NCI-H187 (cell line): ENCODE data around the gene ELL.
"Not testable (repeated sequence)": the region's sequence is repeated elsewhere in the genome, so short reads cannot be mapped to it uniquely, and the experiment has no call there.

Source experiments
- DNase-seq, 2 experiments: peaks; one replicate each; lab custom pipeline; 2025; lab: John Stamatoyannopoulos, UW

The ELL gene

DNA sequence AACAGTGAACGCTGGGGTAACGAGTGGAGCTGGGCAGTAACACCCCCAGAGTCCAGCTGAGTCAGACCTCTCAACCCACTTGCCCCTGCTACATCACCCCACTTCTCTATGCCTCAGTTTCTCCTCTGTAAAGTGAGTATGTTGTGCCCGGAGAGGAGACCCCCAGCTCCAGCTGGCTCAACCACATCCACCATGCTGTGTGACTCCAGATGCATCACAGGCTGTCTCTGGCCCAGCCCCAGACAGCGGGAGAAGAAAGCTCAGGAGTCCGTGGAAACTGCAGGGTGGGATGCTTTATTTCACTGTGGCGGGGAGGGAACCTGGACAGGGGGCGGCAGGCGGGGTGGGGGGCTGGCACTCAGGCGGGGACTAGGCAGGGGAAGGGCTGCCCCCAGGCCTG is 9.6 kb upstream of the ELL start:
- no peak for DNase-seq

- DNase-seq: no peak
Measured at GRCh38 chr19:18529782-18530181, 7.9 kb upstream of the ELL start.

GRCh38 chr19:18526316-18526715 is 4.4 kb upstream of the ELL start:
- DNase-seq: no peak

DNA sequence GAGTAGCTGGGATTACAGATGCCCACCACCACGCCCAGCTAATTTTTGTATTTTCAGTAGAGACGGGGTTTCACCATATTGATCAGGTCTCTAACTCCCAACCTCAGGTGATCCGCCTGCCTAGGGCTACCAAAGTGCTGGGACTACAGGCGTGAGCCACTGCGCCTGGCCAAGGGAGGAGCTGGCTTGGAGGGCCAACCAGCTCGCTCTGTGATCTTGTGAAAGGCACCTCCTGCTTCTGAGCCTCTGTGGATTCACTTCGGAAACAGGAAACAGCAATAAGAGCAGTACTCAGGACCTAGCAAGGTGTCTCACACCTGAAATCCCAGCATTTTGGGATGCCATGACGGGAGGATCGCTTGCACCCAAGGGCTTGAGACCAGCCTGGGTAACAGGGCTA is 2.0 kb upstream of the ELL start:
- DNase-seq: no peak

DNA sequence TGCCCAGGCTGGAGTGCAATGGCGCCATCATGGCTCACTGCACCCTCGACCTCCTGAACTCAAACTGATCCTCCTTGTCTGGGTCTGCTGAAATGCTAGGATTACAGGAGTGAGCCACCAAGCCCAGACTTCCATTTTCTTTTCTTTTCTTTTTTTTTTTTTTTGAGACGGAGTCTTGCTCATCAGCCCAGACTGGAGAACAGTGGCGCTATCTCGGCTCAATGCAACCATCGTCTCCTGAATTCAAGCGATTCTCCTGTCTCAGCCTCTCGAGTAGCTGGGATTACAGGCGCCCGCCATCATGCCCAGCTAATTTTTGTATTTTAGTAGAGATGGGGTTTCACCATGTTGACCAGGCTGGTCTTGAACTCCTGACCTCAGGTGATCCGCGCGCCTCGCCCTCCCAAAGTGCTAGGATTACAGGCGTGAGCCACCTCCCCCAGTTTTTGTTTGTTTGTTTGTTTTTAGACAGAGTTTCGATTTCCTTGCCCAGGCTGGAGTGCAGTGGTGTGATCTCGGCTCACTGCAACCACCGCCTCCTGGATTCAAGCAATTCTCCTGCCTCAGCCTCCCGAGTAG is 1.1 kb upstream of the ELL start:
- DNase-seq: not testable (repeated sequence)

DNA sequence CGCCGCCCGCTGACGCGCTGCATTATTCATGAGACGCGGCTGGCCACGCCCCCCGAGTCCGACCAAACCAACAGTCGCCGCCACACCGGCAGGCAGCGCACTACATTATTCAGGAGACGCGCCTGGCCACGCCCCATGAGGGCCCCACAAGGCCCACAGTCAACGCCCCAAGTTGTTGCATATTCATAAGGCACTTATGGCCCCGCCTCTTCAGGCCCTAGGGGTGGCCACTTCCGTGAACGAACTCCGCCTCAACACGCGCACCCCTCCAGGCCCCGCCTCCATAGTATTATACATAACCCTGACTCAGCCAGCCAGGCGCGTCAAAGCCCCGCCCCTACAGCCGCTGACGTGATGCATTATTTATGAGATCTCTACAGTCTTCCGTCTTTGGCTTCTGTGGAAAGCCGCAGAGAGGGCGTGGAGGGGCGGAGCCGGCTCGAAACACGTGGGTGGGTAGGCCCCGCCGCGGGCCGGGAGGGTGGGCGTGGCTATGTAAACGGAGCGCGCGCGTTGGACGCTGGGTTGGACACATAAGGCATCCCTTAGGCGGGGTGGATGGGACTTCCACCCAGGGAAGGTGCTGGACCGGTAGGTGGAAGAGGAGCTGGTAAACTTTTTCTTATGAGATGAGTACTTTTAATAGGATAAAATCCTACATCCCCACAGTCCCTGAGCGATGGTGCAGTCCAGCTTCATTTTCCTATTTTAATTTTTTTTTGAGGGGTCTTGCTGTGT is 423 bp upstream of the ELL start:
- peak; percentile 97 to 99 for DNase-seq

DNA sequence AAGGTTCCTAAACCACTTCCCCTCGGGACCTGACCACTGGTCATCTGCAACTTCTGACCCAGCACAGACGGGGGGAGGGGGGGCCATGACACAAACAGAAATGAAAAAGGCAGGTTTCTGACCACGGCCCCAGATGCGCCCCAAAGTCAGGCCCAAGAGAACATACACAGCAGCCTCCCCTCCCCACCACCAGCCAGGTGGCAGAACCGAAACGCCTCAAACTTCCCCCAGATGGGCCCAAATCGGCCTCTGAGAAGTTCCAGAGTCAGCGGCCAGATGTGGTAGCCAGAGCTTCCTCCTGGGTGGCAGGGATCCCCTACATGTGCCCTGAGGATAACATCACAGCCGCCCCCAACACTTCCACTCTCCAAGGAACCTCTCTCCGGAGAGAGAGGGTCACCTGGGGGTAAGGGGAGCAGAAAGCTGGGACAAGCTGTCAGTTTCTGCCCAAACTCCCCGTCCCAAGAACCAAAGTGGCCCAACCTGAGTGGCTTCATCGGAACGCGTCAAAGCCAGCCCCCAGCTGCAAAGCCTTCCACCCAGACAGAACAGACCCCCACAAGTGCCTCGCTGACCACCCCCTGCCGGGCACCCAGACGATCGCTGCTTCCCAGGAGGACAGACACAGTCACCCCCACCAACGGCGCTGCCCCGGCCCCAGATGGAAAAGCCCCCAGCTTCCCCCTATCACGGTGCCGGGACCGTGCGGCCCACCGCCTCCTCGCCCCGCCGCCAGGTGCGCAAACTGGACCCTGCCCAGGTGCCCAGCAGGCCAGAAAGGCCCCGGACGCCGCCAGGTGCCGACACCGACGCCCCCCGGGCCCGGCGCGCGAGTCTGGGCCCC is 800 bp downstream of the ELL start:
- DNase-seq: no peak

DNA sequence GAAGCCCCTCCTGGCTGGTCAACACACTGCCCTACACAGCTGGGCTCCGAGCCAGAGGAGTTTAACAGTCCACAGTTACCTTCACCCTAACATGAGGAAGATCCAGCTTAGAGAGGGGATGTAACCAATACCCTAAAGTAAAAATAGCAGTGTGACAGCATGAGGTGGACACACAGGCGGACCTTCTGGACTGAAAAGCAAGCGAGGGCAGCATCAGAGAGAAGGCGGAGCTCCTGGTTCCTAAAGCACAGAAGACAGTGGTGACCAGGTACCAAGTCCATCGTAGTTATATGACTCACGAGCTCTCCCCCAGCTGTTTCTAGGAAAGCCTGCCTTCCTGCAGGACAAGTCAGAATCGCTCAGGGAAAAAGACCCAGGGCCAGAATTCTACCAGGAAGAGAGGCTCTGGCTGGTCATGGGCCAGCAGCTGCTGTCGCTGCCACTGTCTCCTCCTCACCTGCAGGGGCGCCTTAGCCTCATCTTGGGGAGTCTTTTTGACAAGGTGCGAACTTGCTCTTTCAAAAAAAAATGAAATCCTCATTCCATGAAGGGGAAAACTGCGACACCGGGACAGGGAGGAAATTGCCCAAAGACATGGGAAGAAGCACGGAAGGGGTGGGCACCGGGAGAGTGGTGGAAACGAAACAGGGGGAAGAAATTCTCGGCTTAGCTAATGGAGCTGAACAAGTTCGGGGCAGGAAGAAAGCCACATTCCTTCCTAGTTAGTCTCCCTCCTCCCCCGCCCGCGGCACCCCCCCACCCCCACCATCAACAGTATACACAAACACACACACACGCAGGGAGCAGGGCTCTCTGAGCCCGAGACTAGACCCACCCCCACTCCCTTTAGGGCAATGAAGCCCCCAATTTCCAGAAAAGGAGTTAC is 1.7 kb downstream of the ELL start:
- no peak for DNase-seq

GRCh38 chr19:18518639-18519038 is 3.2 kb downstream of the ELL start:
- DNase-seq: no peak

- no peak for DNase-seq
Measured at GRCh38 chr19:18517606-18518005, 4.3 kb downstream of the ELL start.

DNA sequence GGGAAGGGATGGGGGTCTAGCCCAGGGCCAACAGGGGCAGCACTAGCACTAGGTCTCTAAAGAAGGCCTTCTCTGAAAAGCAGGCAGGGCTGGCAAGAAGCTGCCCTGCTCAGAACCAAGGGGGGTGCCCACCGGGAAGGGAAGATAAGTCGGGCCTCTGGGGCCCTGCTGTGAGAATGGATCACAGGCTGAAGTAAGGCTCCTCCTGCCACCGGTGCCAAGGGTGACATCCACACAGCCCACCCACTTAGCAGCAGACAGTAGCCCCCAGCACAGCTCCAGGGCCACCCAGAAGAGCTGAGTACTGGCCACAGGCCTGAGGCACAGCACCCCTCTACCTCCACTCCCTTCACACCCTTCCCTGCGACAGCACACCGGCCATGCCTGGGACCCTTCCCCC is 5.9 kb downstream of the ELL start:
- no peak for DNase-seq

- no peak for DNase-seq
Measured at GRCh38 chr19:18514800-18515682, 6.8 kb downstream of the ELL start.

DNA sequence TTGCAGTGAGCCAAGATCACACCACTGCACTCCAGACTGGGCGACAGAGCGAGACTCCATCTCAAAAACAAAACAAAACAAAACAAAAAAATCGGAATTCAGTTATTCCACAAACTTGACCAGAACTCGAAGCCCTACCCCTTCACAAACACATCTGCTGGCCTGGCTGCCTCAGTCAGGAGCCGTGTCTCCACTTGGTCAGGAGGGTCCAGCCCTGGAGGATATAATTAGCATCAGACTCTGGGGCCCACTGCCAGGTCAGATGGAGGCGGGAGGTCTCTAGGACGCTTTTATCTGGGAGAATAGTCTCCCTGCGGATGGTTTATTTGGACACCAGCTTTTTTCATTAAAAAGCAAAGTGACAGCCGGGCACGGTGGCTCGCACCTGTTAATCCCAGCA is 8.0 kb downstream of the ELL start:
- no peak for DNase-seq

DNA sequence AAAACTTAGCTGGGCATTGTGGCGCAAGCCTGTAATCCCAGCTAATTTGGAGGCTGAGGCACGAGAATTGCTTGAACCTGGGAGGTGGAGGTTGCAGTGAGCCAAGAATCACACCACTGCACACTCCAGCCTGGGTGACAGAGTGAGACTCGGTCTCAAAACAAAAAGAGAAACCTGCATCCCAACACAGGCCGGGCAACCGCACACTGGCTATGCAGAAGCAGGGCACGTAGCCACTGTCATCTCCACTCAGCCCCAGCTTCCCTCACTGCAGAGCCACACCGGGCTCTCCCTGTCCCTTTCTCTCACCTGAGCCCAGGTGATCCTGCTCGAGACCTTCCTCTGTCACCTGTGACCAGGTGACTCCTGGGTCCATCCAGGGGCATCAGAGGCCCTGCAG is 11.7 kb downstream of the ELL start:
- DNase-seq: no peak

DNA sequence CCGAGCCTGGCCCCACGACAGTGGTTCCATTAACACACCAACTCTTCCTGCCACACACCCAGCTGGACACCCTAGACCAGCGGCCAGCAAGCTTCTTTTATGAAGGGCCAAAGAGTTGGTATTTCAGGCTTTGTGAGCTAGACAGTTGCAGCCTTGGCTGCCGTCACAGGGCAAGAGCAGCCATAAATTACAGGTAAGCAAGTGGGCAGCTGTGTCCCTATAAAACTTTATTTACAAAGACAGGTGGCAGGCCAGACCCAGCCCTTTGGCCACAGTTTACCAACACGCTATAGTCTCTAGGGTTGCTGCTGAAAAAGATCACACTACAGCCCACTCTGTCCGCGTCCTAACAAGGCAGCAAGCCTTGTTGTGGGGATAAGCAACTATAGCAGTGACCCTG is 13.3 kb downstream of the ELL start:
- DNase-seq: no peak

- no peak for DNase-seq
Measured at GRCh38 chr19:18507727-18508440, 14.0 kb downstream of the ELL start.

- DNase-seq: no peak
Measured at GRCh38 chr19:18507021-18507726, 14.7 kb downstream of the ELL start.

DNA sequence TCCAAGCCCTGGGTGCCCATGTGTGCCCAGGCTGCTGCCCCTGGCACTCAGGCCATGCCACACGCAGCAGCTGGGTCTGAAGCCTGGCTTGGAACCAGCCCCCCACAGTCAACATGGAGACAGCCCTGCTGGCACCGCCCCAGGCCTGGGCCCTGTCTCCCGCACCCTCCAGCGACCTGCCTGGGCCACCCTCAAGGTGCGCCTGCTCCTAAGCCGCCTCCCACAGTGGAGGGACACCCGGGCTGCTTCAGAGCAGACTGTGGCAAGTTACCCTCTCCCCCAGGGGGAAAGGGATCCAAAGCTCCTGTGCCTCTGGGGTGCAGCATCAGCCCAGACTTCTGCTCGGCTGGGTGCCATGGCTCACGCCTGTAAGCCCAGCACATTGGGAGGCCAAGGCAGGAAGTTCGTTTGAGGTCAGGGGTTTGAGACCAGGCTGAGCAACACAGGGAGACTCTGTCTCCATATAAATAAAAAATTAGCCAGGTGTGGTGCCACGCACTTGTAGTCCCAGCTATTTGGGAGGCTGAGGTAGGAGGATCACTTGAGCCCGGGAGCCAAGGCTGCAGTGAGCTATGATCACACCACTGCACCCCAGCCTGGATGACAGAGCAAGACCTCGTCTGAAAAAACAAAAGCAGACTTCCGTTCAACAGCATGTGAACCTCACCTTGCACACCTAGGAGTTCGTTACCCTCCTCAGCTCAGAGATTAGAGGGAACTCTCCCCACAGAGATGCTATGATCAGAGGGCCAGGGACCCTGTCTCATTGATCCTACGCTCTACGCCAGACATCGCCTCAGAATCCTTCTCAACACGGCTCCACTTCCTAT is 15.6 kb downstream of the ELL start:
- DNase-seq: no peak
